OCI-LY7 (cell line): Measurements from ENCODE around the gene ZNF497.

Experiments
- EZH2phosphoT487 ChIP-seq: fragments of 200-600 bp; sonication (generic); IDR thresholded peaks from 2 replicates; pipeline ENCODE4 v1.6.1; 2018; ENCODE audit warnings: low read depth, borderline replicate concordance, mild to moderate bottlenecking, mixed run types, antibody characterized with exemption, low read length, moderate library complexity, mixed read lengths
- TF ChIP-seq, protein P1 (sequence below): fragments of 200-600 bp; sonication (generic); conservative IDR thresholded peaks from 2 replicates; pipeline ENCODE4 v1.5.1; 2014; ENCODE audit warnings: mild to moderate bottlenecking, antibody characterized with exemption, low read length, moderate library complexity, mixed read lengths

DNA sequence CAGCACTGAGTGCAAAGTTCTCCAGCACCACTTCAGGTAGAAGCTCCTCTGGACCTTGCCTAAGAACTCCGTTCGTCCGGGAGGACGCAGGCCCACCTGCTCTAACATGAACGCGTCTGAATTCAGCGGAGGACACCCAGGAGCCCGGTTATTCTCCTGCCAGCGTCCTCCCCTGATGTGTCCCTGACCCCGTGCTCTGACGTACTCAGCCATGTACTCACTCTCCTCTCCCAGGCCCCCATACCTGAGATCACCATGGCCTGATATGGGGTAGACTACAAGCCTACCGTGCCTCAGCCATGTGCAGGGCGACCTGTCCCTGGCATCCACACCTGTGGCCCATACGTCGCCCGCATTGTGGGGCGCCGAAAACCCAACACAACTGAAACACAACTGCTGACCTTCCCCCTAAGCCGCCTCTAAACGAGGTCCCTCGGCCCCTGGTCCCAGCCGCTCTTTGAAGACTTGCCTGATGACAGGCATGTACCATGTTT is 45.2 kb upstream of the ZNF497 start:
- TF ChIP-seq, protein P1, sequence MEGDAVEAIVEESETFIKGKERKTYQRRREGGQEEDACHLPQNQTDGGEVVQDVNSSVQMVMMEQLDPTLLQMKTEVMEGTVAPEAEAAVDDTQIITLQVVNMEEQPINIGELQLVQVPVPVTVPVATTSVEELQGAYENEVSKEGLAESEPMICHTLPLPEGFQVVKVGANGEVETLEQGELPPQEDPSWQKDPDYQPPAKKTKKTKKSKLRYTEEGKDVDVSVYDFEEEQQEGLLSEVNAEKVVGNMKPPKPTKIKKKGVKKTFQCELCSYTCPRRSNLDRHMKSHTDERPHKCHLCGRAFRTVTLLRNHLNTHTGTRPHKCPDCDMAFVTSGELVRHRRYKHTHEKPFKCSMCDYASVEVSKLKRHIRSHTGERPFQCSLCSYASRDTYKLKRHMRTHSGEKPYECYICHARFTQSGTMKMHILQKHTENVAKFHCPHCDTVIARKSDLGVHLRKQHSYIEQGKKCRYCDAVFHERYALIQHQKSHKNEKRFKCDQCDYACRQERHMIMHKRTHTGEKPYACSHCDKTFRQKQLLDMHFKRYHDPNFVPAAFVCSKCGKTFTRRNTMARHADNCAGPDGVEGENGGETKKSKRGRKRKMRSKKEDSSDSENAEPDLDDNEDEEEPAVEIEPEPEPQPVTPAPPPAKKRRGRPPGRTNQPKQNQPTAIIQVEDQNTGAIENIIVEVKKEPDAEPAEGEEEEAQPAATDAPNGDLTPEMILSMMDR, result no peak
- no peak for TF ChIP-seq EZH2phosphoT487
